HG02798 (cell line): Measurements from ENCODE around the gene BROX.
A peak's percentile ranks its signal among the peaks of the same experiment; 100 is the strongest.
"Not testable (repeated sequence)": the region's sequence is repeated elsewhere in the genome, so short reads cannot be mapped to it uniquely, and the experiment has no call there.

Experiments
- ATAC-seq: cut with Tn5 transposase; IDR thresholded peaks from one replicate; pipeline ENCODE4 v1.9.1; 2021; ENCODE audit warnings: mild to moderate bottlenecking; ENCODE audit not compliant: unreplicated experiment, poor library complexity

BROX gene

GRCh38 chr1:222712253-222713090 is at the start of gene BROX, which contains the start of gene AIDA:
Gene BROX (plus strand): TSS chr1:222712564. CDS start chr1:222715700, 3,136 bp downstream.
Gene AIDA (minus strand): TSS chr1:222712491. CDS start chr1:222712317, 174 bp downstream.
- peak; percentile 85 for ATAC-seq

GRCh38 chr1:222663431-222663934 is 48.9 kb upstream of the BROX start:
- no peak for ATAC-seq

- no peak for ATAC-seq
Measured at GRCh38 chr1:222665964-222666363, 46.4 kb upstream of the BROX start.

GRCh38 chr1:222668184-222668583 is 44.2 kb upstream of the BROX start:
- not testable (repeated sequence) for ATAC-seq

GRCh38 chr1:222669107-222669506 is 43.3 kb upstream of the BROX start:
- ATAC-seq: not testable (repeated sequence)

- ATAC-seq: no peak
Measured at GRCh38 chr1:222670110-222670509, 42.3 kb upstream of the BROX start.

- no peak for ATAC-seq
Measured at GRCh38 chr1:222680080-222680479, 32.3 kb upstream of the BROX start.

- ATAC-seq: no peak
Measured at GRCh38 chr1:222691016-222691415, 21.3 kb upstream of the BROX start.

GRCh38 chr1:222694927-222695326 is 17.4 kb upstream of the BROX start:
- no peak for ATAC-seq

GRCh38 chr1:222696741-222697140 is 15.6 kb upstream of the BROX start:
- ATAC-seq: no peak

- ATAC-seq: no peak
Measured at GRCh38 chr1:222697203-222697602, 15.2 kb upstream of the BROX start.

- no peak for ATAC-seq
Measured at GRCh38 chr1:222697826-222698225, 14.5 kb upstream of the BROX start.

GRCh38 chr1:222702210-222702609 is 10.2 kb upstream of the BROX start:
- ATAC-seq: no peak

GRCh38 chr1:222704260-222704659 is 8.1 kb upstream of the BROX start:
- no peak for ATAC-seq

GRCh38 chr1:222706815-222707214 is 5.5 kb upstream of the BROX start:
- no peak for ATAC-seq

- no peak for ATAC-seq
Measured at GRCh38 chr1:222709700-222710153, 2.6 kb upstream of the BROX start.

- ATAC-seq: peak; percentile 35
Measured at GRCh38 chr1:222711319-222712252, 778 bp upstream of the BROX start.

- peak; percentile 78 for ATAC-seq
Measured at GRCh38 chr1:222713091-222713961, 962 bp downstream of the BROX start.

- ATAC-seq: no peak
Measured at GRCh38 chr1:222716393-222716792, 4.0 kb downstream of the BROX start.

GRCh38 chr1:222728746-222729145 is 16.4 kb downstream of the BROX start:
- no peak for ATAC-seq
